ENCODE data around the gene MYMX.
A peak's percentile ranks its signal among the peaks of the same experiment; 100 is the strongest.

The MYMX gene

GRCh38 chr6:44234101-44235025 is 17.6 kb downstream of the MYMX start:
- peak; percentile 50 for DNase-seq

GRCh38 chr6:44235269-44235668 is 18.5 kb downstream of the MYMX start:
- DNase-seq: no peak

GRCh38 chr6:44235891-44236516 is 19.3 kb downstream of the MYMX start:
- DNase-seq: no peak

GRCh38 chr6:44237021-44237812 is 20.5 kb downstream of the MYMX start:
- DNase-seq: peak; percentile 96

- peak; percentile 87 for DNase-seq
Observed at GRCh38 chr6:44237813-44238433, 21.2 kb downstream of the MYMX start.

GRCh38 chr6:44238687-44239350 is 22.1 kb downstream of the MYMX start:
- DNase-seq: no peak

GRCh38 chr6:44243345-44243744 is 26.6 kb downstream of the MYMX start:
- DNase-seq: no peak

GRCh38 chr6:44245391-44245911 is 28.7 kb downstream of the MYMX start:
- DNase-seq: no peak

- peak; percentile 90 for DNase-seq
Observed at GRCh38 chr6:44245912-44246662, 29.4 kb downstream of the MYMX start.

- peak; percentile 100 for DNase-seq
Observed at GRCh38 chr6:44246663-44247337, 30.1 kb downstream of the MYMX start, which contains the start of gene HSP90AB1. Gene HSP90AB1, plus strand, starts transcription at chr6:44247101. Its CDS starts 1,529 bp downstream, at chr6:44248630.

GRCh38 chr6:44247338-44248302 is 30.9 kb downstream of the MYMX start:
- DNase-seq: peak; percentile 77

GRCh38 chr6:44248579-44248978 is 31.9 kb downstream of the MYMX start:
- no peak for DNase-seq

- no peak for DNase-seq
Observed at GRCh38 chr6:44249082-44249748, 32.5 kb downstream of the MYMX start.

- DNase-seq: no peak
Observed at GRCh38 chr6:44250067-44250717, 33.5 kb downstream of the MYMX start.

GRCh38 chr6:44250718-44251123 is 34.0 kb downstream of the MYMX start:
- DNase-seq: no peak

- no peak for DNase-seq
Observed at GRCh38 chr6:44251576-44252524, 35.1 kb downstream of the MYMX start.

Data from NCI-H69 (cell line).